Fibroblast of pulmonary artery (primary cell): ENCODE measurements around the gene SERPINH1.

Experiments
- DNase-seq: peaks from one replicate; pipeline ENCODE4 v3.0.0-alpha.2; 2010; ENCODE audit warnings: low read depth
- H3K4me3 ChIP-seq: replicated peaks from 2 replicates; pipeline ENCODE4 v1.5.1; 2011; ENCODE audit warnings: low read depth, mild to moderate bottlenecking, control low read depth, low read length, moderate library complexity
- CTCF ChIP-seq: IDR thresholded peaks from 2 replicates; pipeline ENCODE4 v1.5.1; 2011; ENCODE audit warnings: mild to moderate bottlenecking, control low read depth, low read length, inconsistent platforms; ENCODE audit errors: missing control alignments

SERPINH1 gene

GRCh38 chr11:75606099-75606498 is 44.0 kb downstream of the SERPINH1 start:
- no peak for DNase-seq
- no peak overlapping the region for H3K4me3 ChIP-seq
- no peak for TF ChIP-seq CTCF

- H3K4me3 ChIP-seq, result no peak overlapping the region
- DNase-seq, result no peak
- no peak for TF ChIP-seq CTCF
Measured at GRCh38 chr11:75611823-75612222, 49.8 kb downstream of the SERPINH1 start.

- no peak overlapping the region for H3K4me3 ChIP-seq
- TF ChIP-seq CTCF, result no peak
- DNase-seq, result no peak
Measured at GRCh38 chr11:75615751-75616150, 53.7 kb downstream of the SERPINH1 start.

- no peak overlapping the region for H3K4me3 ChIP-seq
- TF ChIP-seq CTCF, result no peak
- DNase-seq, result no peak
Measured at GRCh38 chr11:75616281-75616680, 54.2 kb downstream of the SERPINH1 start.
